RPMI7951 (cell line): ENCODE results near the gene MYZAP. TPM values are rescaled to one million over a fixed set of nuclear protein-coding genes. Genes with fewer than 3 reads are reported as not detected.
"Not testable (repeated sequence)": the region's sequence is repeated elsewhere in the genome, so short reads cannot be mapped to it uniquely, and the experiment has no call there.

Experiments used
- DNase-seq: peaks from one replicate; pipeline ENCODE4 v3.0.0-alpha.2; 2012; ENCODE audit warnings: low read depth
- total RNA-seq: library from RNA; depleted of rRNA; stranded (reverse); fragments of >200 nt; shearing (Covaris generic); gene quantifications from 2 replicates; pipeline ENCODE4 v1.2.3, GENCODE V29; 2014

MYZAP gene
- total RNA-seq, 1 experiment from 2014 or later: 0.24 TPM

GRCh38 chr15:57592836-57593420 lies 1.2 kb downstream of the MYZAP start:
- DNase-seq: no peak

GRCh38 chr15:57594479-57594878 lies 2.8 kb downstream of the MYZAP start:
- no peak for DNase-seq

- DNase-seq: no peak
Observed at GRCh38 chr15:57595011-57595866, 3.5 kb downstream of the MYZAP start.

- no peak for DNase-seq
Observed at GRCh38 chr15:57596301-57596855, 4.7 kb downstream of the MYZAP start.

GRCh38 chr15:57596978-57597377 lies 5.3 kb downstream of the MYZAP start:
- no peak for DNase-seq

- DNase-seq: no peak
Observed at GRCh38 chr15:57597431-57597830, 5.7 kb downstream of the MYZAP start.

GRCh38 chr15:57598346-57598745 lies 6.6 kb downstream of the MYZAP start:
- DNase-seq: no peak

GRCh38 chr15:57599296-57599810 lies 7.6 kb downstream of the MYZAP start:
- DNase-seq: no peak

- DNase-seq: no peak
Observed at GRCh38 chr15:57600197-57600596, 8.5 kb downstream of the MYZAP start.

GRCh38 chr15:57604507-57604906 lies 12.8 kb downstream of the MYZAP start:
- no peak for DNase-seq

- no peak for DNase-seq
Observed at GRCh38 chr15:57605491-57605890, 13.8 kb downstream of the MYZAP start.

- no peak for DNase-seq
Observed at GRCh38 chr15:57606048-57606447, 14.3 kb downstream of the MYZAP start.

GRCh38 chr15:57606816-57607215 lies 15.1 kb downstream of the MYZAP start:
- DNase-seq: no peak

- peak; percentile 85 for DNase-seq
Observed at GRCh38 chr15:57607570-57608000, 15.9 kb downstream of the MYZAP start.

GRCh38 chr15:57609805-57610529 lies 18.3 kb downstream of the MYZAP start:
- peak; percentile 74 for DNase-seq

- DNase-seq: no peak
Observed at GRCh38 chr15:57611123-57611522, 19.4 kb downstream of the MYZAP start.

- DNase-seq: peak; percentile 39
Observed at GRCh38 chr15:57611938-57612337, 20.2 kb downstream of the MYZAP start.

GRCh38 chr15:57614241-57614640 lies 22.5 kb downstream of the MYZAP start:
- DNase-seq: no peak

GRCh38 chr15:57615951-57616496 lies 24.3 kb downstream of the MYZAP start:
- DNase-seq: not testable (repeated sequence)

GRCh38 chr15:57618325-57618724 lies 26.6 kb downstream of the MYZAP start:
- no peak for DNase-seq

- no peak for DNase-seq
Observed at GRCh38 chr15:57619746-57620145, 28.0 kb downstream of the MYZAP start.

- DNase-seq: no peak
Observed at GRCh38 chr15:57624730-57625129, 33.0 kb downstream of the MYZAP start.
